ENCODE measurements around the gene IL24.
"Not testable (repeated sequence)": the region's sequence is repeated elsewhere in the genome, so short reads cannot be mapped to it uniquely, and the experiment has no call there.

The IL24 gene

DNA sequence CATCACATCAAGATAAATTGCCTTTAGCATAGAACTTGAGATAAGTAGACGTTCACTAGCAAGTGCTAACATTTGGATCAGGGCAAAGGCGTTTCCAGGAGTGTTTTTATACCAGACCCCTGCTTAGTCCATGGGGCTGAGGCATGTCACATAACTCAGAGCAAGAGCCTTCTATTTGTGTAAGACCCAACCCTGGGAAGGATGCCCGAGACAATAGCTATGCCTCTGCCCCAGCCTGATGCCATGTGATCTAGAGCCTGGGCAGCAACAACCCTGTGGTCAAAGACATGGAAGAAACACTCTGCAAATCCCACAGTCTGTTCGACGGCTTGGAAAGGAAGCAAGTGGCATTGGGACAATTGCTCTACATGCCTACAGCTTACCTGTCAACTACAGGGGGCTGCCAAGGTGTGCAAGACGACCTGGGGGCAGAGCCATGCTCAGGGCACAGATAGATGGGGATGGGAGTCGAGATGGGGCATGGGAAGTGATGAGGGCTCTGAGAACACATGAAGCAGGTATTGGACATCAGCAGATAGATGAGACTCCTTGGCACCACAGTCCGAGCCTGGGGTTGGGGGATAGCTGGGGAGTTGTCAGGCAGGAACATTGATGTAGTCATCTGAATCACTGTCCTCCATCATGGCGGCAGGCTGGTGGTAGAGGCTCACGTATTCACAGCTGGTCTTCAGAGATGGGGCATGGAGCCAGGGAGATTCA, 7.3 kb downstream of the IL24 start:
- DNase-seq (ENCODE audit: low read depth) = no peak

DNA sequence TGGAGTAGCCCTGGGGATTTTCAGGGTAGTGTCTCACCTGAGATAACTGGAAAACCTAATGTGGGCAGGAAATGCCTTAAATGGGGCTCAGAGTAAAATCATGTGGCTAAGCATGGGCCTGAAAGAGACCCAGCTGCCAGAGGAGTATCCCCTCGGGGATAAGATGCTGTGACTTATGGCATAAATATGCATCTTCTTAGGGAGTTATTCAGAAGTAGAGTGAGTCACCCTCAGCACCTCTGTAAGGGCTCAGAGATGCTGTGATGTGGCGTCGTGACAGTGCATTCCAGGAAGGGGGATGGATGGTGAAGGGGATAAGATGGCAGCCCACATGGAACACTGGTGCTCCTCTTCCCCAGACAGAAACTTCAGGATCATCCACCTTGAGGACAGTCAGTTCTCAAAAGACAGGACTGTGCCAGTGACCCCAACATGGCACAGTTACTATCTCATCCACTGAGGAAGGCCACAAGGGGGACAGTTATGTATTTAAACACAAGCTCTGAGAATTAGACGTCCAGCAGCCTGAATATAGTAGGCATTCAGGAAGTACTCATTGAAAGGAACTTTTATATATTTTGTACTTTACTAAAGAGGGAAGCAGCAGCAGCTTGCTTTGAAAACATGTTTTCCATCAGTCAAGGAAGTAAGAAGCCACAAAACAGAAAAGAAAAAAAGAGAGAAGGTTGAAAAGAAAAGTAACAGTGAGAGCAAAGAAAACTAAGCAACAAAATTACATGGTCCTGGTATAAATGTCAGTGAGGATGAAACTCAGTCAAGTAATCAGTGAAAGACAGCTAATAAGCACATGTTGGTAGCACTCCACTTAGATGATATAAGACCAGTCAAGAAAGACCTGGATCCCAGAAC, 8.3 kb downstream of the IL24 start:
- DNase-seq (ENCODE audit: low read depth) = peak; percentile 54

- no peak for DNase-seq (ENCODE audit: low read depth)
Observed at GRCh38 chr1:206907304-206907991, 10.2 kb downstream of the IL24 start.

DNA sequence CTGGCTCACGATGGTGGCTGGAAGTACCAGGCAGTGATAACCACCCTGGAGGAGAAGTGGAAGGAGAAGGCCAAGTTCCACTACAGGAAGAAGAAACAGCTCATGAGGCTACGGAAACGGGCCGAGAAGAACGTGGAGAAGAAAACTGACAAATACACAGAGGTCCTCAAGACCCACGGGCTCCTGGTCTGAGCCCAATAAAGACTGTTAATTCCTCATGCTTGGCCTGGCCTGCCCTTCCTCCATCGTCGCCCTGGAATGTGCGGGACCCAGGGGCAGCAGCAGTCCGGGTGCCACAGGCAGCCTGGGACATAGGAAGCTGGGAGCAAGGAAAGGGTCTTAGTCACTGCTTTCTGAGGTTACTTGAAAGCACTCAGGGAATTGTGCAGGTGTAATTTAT, 10.8 kb downstream of the IL24 start:
- DNase-seq (ENCODE audit: low read depth) = no peak

GRCh38 chr1:206909161-206909882, 12.1 kb downstream of the IL24 start:
- DNase-seq (ENCODE audit: low read depth) = no peak

DNA sequence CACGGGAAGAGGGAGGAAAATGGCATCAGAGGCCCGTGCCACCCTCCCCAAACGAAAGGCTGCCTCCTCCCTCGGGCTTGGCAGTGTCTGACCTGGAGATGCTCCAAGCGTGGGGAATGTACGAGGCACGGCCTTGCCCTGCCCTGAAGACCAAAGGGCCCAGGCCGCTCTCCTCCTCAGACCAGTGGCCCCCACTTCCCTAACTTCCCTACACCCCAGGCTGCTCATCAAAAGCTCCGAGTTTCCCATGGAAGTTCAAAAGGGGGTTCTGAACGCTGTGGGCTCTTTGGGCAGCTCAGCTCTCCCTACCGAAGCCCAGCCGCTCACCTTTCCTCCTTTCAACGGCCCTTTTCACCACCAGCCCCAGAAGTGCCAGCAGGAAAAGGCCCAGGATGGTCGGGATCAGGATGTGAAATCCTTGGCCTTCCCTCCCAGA, 12.7 kb downstream of the IL24 start:
- DNase-seq (ENCODE audit: low read depth) = no peak

GRCh38 chr1:206911064-206911663, 13.9 kb downstream of the IL24 start:
- DNase-seq (ENCODE audit: low read depth) = no peak

DNA sequence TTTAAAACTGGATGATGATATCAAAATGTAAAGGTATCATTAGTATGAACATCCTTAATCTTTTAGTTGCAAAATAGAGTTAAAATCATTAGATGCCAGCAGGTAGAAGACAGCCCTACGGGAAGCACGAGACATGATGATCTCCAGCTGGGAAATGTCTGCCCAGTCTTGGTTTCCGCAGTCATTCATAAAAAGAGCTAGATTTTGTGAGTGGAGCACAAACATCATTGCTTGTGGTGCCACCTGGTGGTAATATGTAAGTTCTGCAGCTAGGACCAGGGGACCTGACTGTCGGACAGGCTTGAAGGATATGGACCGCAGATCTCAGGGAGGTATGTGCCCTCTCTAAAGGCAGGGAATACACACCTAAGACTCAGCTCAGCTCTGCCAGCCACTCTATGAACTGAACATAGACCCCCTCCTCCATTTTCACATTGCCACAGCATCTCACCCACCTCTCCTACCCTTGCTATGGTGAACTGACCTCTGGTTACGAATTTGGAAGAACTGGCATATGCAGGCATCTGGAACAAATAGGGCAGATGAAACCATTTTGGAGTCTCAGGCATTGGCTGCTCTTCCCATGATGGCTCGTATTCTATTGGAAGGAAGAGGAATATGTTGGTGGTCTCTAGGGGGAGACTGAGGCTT, 15.3 kb downstream of the IL24 start:
- DNase-seq (ENCODE audit: low read depth) = no peak

GRCh38 chr1:206913766-206914537, 16.7 kb downstream of the IL24 start:
- DNase-seq (ENCODE audit: low read depth) = no peak

- DNase-seq (ENCODE audit: low read depth) = no peak
Observed at GRCh38 chr1:206915030-206915735, 17.9 kb downstream of the IL24 start.

GRCh38 chr1:206916000-206916709, 18.9 kb downstream of the IL24 start:
- no peak for DNase-seq (ENCODE audit: low read depth)

- DNase-seq (ENCODE audit: low read depth) = no peak
Observed at GRCh38 chr1:206918076-206918475, 20.8 kb downstream of the IL24 start.

- no peak for DNase-seq (ENCODE audit: low read depth)
Observed at GRCh38 chr1:206921772-206922265, 24.6 kb downstream of the IL24 start, which contains the start of gene FCMR. Gene FCMR (minus strand): TSS chr1:206921941. CDS start chr1:206921854, 87 bp downstream.

GRCh38 chr1:206922524-206922923, 25.3 kb downstream of the IL24 start:
- no peak for DNase-seq (ENCODE audit: low read depth)

- peak; percentile 71 for DNase-seq (ENCODE audit: low read depth)
Observed at GRCh38 chr1:206923009-206923960, 26.0 kb downstream of the IL24 start.

DNA sequence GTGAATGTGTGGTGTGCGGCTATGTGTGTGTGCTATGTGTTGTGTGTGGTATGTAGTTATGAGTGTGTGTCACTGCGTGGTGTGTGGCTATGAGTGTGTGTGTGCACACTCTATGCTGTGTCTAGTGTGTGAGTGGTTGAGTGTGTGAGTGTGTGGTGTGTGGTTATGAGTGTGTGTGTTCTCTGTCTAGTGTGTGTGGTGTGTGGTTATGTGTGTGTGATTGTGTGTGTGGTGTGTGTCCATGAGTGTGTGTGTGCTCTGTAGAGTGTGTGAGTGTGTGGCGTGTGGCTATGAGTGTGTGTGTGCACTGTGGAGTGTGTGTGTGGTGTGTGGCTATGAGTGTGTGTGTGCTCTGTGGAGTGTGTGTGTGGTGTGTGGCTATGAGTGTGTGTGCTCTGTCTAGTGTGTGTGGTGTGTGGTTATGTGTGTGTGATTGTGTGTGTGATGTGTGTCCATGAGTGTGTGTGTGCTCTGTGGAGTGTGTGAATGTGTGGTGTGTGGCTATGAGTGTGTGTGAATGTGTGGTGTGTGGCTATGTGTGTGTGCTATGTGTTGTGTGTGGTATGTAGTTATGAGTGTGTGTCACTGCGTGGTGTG, 26.8 kb downstream of the IL24 start:
- DNase-seq (ENCODE audit: low read depth) = not testable (repeated sequence)

- no peak for DNase-seq (ENCODE audit: low read depth)
Observed at GRCh38 chr1:206924592-206925105, 27.4 kb downstream of the IL24 start.

Data from stimulated activated CD4-positive, alpha-beta T cell treated with anti-CD3 and anti-CD28 coated beads, Interleukin-2, amount 100 ng/mL, for 4 hours (primary cell).